MCF 10A (cell line): ENCODE measurements around the gene RCAN2. TPM values are rescaled to one million over a fixed set of nuclear protein-coding genes. Genes with fewer than 3 reads are reported as not detected.

Source experiments
- BruUV-seq: library from RNA; stranded (reverse); fragments of 400-500 nt; replicated peaks from 2 replicates; lab custom pipeline; 2021; lab: Mats Ljungman, UMichigan
- CTCF ChIA-PET: fragments of 300-600 bp; sonication (Branson Sonifier 250); formaldehyde crosslinking; extraction: SDS; loops from one replicate; lab custom pipeline; 2021; ENCODE audit warnings: antibody characterized with exemption, inconsistent platforms; lab: Yijun Ruan, JAX
- POLR2A ChIA-PET: fragments of 300-600, 350-650 bp; sonication (Branson Sonifier 250); formaldehyde crosslinking; extraction: SDS; loops from one replicate; lab custom pipeline; 2020; ENCODE audit warnings: antibody characterized with exemption, inconsistent platforms; lab: Yijun Ruan, JAX
- DNase-seq: peaks from one replicate; pipeline ENCODE4 v3.0.0-alpha.2; 2018; ENCODE audit not compliant: unreplicated experiment
- H3K27ac Mint-ChIP-seq: one replicate; pipeline ENCODE4 v1.8.0; 2022; ENCODE audit warnings: mild to moderate bottlenecking, low read depth, mixed read lengths; ENCODE audit not compliant: unreplicated experiment
- H3K27me3 Mint-ChIP-seq: one replicate; pipeline ENCODE4 v1.8.0; 2022; ENCODE audit warnings: mixed read lengths; ENCODE audit not compliant: insufficient read depth, unreplicated experiment
- H3K36me3 Mint-ChIP-seq: one replicate; pipeline ENCODE4 v1.8.0; 2022; ENCODE audit warnings: mild to moderate bottlenecking, moderate library complexity, mixed read lengths; ENCODE audit not compliant: insufficient read depth, unreplicated experiment
- H3K4me1 Mint-ChIP-seq: one replicate; pipeline ENCODE4 v1.8.0; 2022; ENCODE audit warnings: mixed read lengths; ENCODE audit not compliant: insufficient read depth, unreplicated experiment
- H3K4me3 Mint-ChIP-seq: one replicate; pipeline ENCODE4 v1.8.0; 2022; ENCODE audit warnings: mild to moderate bottlenecking, moderate library complexity, mixed read lengths; ENCODE audit not compliant: unreplicated experiment
- H3K9me3 Mint-ChIP-seq: one replicate; pipeline ENCODE4 v1.8.0; 2022; ENCODE audit warnings: mixed read lengths; ENCODE audit not compliant: unreplicated experiment
- CTCF ChIP-seq: fragments of 200-600 bp; IDR thresholded peaks from one replicate; pipeline ENCODE4 v1.8.0; 2022; ENCODE audit warnings: antibody characterized with exemption, mild to moderate bottlenecking; ENCODE audit not compliant: unreplicated experiment
- intact Hi-C: fragments of 100-400 bp; cut with micrococcal nuclease; formaldehyde crosslinking; loops from 2 replicates; pipeline ENCODE4 v1.14.1; 2022
- total RNA-seq: library from RNA; stranded (reverse); gene quantifications from 2 replicates; pipeline ENCODE4 v1.2.3, GENCODE V29; 2022

RCAN2 gene
- total RNA-seq, 1 experiment from 2014 or later: 0.09 TPM

DNA sequence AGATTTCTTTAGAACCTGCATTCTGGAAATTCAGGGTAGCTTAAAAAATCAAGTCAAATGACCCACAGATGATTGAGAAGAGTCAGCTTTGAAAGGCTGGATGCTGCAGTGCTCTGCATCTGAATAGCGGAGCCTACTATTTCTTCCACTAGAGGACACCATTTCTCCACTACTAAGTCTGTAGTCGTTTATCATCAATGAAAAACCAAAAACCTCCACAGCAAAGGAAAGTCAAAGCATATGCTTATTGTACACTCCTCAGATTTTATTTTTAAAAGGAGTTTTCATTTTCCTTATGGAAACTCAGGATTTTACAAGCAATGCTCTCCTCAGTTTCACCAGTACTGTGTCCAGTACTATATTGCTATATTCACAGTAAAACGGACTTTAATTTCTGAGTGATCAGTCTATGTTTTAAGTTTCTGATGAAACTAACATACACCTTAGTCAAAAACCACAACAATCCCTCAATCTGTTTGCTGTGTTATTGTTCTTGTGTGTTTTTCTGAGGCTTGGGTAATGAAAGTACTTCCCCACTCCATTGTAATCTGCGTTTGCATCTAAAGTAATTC, 269.9 kb downstream of the RCAN2 start:
- peak; percentile 47 for DNase-seq
- Mint-ChIP-seq H3K4me3 (no peak overlapping the region), H3K27me3 (no peaks in the 10 kb centered on the region), H3K36me3 (no peaks in the 10 kb centered on the region), H3K9me3 (no peaks in the 10 kb centered on the region), H3K4me1 (peaks cover 5% of the 10 kb centered on the region), H3K27ac (no peak overlapping the region)
- intact Hi-C loops: loop anchor here (1.0 to 2.0 kb wide), 4 partner anchors 131 to 769 kb away; no protein-coding TSS in a partner anchor
- ChIA-PET CTCF (interaction anchor here (0.5 to 9.5 kb wide), 34 partner anchors 9 to 1727 kb away, joined by 3 to 192 read pairs (median 3); no protein-coding TSS in a partner anchor), POLR2A (interaction anchor here (1.2 to 2.5 kb wide), 2 partner anchors 24 to 189 kb away, joined by 4 to 14 read pairs; no protein-coding TSS in a partner anchor)
- BruUV-seq: no TSS peak
- peak; percentile 65 for TF ChIP-seq CTCF

DNA sequence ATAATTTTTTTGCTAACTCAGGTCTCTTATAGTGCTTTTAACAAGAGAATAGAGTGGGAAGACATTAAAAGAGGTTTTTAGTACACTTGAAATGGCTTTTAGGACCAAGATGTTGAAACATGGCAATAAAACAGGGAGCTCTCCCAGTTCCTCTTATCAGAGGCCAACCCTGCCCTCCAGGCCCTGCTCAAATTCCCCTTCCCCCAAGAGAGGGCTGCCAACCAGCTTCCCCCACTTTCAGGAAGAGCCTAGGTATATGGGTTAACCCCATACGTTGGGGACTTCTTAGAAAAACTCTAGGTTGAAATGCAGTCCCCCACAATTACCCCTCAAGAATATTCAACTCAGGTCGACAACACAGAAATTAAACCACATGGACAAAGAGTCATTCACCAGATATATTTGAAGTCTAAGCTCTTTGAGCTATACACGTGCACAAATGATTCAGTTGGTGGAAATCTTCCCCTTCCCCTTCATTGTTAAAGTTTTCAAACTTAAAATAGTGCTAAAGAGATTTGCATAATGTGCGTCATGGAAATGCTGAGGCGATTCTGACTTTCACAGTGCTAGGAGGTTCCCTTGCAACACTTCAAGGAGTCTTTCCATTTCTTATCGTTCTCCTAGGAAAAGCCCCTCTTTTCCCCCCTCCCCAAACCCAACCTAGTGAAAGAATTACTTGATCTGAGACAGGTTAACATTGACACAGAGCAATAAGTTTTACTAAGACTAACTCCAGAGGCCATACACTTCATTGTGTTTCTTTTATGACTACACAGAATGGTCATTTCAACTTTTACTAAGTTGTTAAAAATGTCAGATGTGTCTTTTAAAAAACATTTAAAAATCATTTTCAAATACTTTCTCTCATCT, 270.7 kb downstream of the RCAN2 start:
- no peaks in the 10 kb centered on the region for H3K27me3 Mint-ChIP-seq
- peaks cover 5% of the 10 kb centered on the region for H3K4me1 Mint-ChIP-seq
- no peaks in the 10 kb centered on the region for H3K36me3 Mint-ChIP-seq
- no peak for DNase-seq
- ChIA-PET CTCF (interaction anchor here (0.5 to 9.5 kb wide), 31 partner anchors 9 to 1726 kb away, joined by 3 to 192 read pairs (median 3); no protein-coding TSS in a partner anchor), POLR2A (interaction anchor here (1.2 to 2.5 kb wide), 3 partner anchors 23 to 190 kb away, joined by 4 to 14 read pairs (median 5); no protein-coding TSS in a partner anchor)
- no TSS peak for BruUV-seq
- H3K27ac Mint-ChIP-seq: no peak overlapping the region
- no peak overlapping the region for H3K4me3 Mint-ChIP-seq
- H3K9me3 Mint-ChIP-seq: no peaks in the 10 kb centered on the region
- TF ChIP-seq CTCF: no peak
- intact Hi-C loops: loop anchor here (1.0 to 2.0 kb wide), 4 partner anchors 130 to 770 kb away; no protein-coding TSS in a partner anchor

GRCh38 chr6:46219661-46220060, 271.6 kb downstream of the RCAN2 start:
- no peaks in the 10 kb centered on the region for H3K36me3 Mint-ChIP-seq
- H3K4me3 Mint-ChIP-seq: no peak overlapping the region
- H3K27me3 Mint-ChIP-seq: no peaks in the 10 kb centered on the region
- ChIA-PET POLR2A (interaction anchor here (0.7 to 1.3 kb wide), 2 partner anchors 130 to 191 kb away, joined by 3 to 5 read pairs; no protein-coding TSS in a partner anchor), CTCF (interaction anchor here (1.0 to 9.5 kb wide), 6 partner anchors 24 to 410 kb away, joined by 3 to 192 read pairs (median 8); no protein-coding TSS in a partner anchor)
- no peak for DNase-seq
- TF ChIP-seq CTCF: no peak
- BruUV-seq: no TSS peak
- H3K4me1 Mint-ChIP-seq: peaks cover 5% of the 10 kb centered on the region
- H3K9me3 Mint-ChIP-seq: no peaks in the 10 kb centered on the region
- H3K27ac Mint-ChIP-seq: no peak overlapping the region
- intact Hi-C loops: loop anchor here (2.0 kb wide), 2 partner anchors 177 to 771 kb away; no protein-coding TSS in a partner anchor
